ENCODE measurements around the gene NDUFB10.

GRCh38 chr16:1968146-1968953 lies 9.0 kb downstream of the NDUFB10 start:
- TF ChIP-seq EZH2 (IDR thresholded peaks at IDR 0.05; ENCODE audit: borderline replicate concordance, low read depth, low read length, severe bottlenecking) = no peak
- TF ChIP-seq CTCF (IDR thresholded peaks at IDR 0.05; ENCODE audit: borderline replicate concordance, extremely low read depth, low read length, poor library complexity, severe bottlenecking) = no peak
